NCI-H1105 (cell line): ENCODE measurements around the gene STIMATE.

Source experiments
- DNase-seq: peaks from one replicate; lab custom pipeline; 2025; lab: John Stamatoyannopoulos, UW

Gene STIMATE

DNA sequence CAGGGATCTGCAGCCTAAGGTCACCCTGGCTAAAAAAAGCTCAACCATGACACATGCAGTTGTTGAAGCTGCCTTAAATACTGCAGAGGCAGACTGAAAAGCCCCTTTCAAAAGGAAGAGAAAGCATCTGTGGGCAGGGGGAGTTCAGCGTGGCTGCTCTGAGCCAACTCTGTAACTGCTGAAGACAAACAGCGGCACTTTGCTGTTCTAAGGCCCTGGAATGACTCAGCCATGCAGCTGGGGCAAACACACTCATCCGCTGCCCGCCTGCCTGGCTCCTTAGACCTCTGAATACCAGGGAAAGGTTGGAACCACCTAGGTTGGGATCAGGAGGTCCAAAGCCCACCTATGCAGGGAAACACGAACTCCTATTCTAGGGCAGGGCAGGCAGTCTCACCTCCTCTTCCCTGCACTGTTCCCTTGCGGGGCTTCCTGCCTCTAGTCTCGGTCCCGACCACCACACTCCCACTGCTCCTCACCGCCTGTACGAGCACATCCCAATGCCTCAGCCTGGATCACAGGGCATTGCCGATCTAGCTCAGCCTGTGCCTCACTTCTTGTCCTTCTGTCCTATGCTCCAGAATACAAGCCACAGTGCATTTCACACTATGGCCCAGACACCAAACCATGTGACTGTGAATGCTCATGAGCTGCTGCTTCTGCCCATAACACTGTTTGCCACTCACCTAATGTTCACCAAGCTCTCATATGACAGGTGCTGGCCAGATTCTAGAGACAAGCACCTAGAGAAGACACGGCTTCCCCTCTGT, 56.0 kb downstream of the STIMATE start:
- DNase-seq = no peak

DNA sequence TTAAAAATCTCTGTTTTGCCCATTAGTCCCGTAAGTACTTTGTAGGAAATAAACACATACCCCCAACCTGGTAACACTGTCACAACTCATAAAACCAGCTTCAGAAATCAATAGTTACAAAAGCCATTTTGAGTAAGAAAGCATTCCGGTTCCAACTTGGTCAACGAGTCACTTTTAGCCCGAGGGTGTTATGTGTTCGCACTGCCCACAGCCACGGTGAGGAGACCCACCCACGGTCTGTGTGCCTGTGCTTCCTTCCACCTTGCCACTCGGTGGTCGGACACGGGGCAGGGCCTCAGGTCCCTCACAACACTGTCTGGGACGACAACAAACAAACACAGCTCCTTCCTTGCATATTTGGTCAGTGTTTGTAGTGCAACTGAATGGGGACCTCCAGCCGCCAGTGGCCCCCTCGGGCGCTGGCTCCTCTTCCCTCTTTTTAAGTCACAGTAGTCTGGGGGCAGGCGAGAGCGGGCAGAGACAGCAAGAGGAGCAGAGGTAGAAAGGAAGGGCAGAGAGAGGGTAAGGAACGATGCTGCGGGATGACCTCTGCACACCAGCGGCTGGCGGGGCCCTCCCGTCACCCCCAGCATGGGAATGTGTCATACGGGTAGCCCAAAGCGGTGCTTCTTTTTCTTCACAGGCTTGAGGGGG, 57.3 kb downstream of the STIMATE start:
- no peak for DNase-seq

DNA sequence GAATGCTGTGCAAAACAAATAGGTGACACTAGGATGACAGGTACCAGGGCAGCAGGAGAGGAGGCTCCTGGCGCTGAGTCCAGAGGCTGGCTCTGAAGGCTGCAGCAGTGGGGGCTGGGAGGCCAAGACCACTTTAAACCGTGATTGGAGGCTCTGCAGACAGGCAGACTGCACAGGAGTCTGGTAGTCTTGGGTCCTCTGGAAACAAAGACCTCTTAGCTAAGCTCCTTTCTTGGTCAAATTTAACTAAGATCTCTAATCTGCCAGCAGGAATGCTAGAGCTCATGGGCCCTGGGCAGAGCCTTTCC, 58.1 kb downstream of the STIMATE start:
- DNase-seq = no peak

DNA sequence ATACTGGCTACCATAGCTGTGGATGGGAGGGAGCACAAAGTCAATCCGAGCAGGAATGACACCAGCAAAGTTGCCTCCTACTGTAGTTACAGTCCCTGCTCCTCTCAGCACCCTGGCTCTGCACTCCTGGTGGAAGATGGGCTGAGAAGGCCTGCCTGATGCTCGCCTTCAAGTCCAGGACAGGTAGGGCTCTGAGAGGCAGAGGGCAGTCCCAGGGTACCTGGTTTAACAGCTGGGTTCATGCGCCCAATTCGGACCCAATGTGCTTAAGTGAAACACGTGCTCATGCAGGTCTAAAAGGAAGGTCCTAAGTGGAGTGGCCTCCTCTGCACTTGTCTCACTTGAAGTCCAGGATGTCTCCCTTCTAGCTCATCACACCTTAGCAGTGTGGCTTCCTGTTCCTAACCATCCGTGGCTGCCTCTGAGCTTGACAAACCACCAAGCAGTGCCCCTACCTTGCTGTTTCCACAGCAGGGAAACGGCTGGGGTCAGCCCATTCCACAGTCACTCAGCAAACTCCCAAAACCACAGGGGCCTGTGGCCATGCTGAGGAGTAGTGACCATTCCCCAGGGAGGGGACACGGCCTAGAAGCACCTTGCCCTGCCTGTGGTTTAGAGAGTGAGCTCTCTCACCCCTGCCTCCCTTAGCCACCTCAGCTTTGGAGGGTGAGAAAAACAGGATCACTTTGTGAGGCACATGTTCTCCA, 58.6 kb downstream of the STIMATE start:
- no peak for DNase-seq

DNA sequence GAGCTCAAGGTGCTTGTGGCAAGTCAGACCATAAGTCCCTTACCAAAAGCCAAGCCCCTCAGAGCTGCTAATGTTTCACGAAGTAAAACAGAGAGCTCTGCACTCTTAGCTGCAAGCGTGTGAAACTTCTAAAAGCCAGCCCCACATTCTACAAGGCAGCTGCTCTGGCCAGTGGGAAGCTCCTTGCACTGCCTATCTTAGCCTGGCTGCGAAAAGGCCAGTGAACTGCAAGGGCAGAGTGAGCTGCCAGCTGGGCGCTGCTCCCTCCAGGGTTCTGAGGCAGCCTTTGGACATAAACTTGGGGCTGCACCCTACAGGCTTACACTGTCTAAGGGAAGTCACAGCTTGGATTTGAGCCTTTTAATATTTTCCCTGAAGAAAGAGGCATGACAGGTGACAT, 60.4 kb downstream of the STIMATE start:
- no peak for DNase-seq

DNA sequence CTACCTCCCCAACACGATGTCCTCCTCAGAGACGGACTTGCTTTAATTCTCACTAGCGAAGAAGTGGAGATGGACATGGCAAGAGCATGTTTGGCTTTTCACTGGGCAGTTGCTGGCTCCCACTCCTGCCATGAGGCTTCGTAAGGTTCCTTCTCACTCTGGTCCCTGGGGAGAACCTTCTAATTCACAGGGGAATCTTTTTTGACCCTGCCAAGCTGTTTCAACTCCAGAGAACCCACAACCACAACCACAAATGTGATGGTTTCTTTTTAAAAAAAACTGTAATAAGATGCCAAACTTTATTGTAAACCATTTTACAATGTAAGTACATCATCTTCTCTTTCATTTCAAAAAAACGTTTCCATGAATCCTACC, 60.9 kb downstream of the STIMATE start:
- no peak for DNase-seq

DNA sequence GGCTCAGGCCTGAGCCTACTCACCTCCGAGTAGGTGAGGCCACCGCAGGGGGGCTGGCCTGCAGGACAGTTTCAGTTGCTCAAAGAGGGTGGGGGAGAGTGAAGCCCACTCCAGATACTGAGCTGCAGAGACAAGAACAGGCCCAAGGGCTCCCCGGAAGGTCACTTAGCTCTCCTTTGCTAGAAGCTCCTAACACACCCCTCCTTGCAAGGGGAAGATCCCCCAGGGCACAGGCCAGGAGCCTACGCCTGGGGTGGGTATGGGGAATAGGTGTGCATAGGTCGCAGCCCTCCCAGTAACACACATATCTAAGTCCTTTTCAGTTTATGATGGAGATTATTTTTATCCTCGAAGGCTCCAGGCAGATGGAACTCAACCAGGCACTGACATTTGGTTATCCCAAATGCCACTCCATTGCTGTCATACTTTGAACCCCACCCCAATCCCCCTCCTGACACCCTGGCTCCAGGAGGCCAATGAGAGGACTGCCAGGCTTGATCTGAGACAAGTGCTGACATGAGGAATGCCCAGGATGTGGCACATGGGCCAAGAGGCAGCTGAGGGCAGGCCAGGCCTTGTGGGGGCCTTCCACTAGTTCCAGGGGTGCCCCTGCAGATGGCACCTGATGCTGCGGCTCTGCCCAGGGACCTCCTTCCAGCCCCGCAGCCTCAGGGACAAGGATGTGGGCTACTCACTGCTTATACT, 61.4 kb downstream of the STIMATE start:
- no peak for DNase-seq

DNA sequence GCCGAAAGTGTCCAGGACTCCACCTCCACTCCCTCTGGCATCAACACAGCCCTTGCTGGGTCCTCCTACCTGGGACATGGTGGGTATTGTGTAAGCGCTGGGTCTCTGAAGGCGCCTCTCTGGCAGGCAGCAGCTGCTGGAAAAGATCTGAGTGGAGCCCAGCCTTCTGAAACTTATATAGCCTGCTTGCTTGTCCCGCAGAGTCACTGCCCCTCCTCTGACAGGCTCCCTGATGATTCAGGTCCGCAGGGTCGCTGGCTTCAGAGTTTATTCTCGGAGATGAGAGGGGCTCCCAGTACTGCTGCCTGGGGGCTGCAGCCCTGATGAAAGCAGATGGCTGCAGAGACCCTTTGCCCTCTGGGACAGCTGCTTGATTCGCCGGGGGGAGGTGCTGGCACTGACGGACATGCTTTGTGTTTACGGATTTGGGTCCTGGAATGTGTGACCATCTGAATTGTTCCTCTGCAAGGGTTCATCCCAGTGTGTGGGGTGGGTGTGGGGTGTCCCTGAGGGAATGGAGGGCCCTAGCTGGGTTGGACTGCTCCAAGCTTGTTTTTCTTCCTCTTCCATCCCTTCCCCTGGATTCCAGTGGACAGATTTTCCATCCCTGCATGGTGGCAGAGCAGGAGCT, 62.4 kb downstream of the STIMATE start, which contains the start of gene MUSTN1:
TSS of gene MUSTN1 (minus strand) at position 149 of the 631 bp plus-strand sequence. CDS start at position 78, 71 bp downstream.
- DNase-seq = no peak

DNA sequence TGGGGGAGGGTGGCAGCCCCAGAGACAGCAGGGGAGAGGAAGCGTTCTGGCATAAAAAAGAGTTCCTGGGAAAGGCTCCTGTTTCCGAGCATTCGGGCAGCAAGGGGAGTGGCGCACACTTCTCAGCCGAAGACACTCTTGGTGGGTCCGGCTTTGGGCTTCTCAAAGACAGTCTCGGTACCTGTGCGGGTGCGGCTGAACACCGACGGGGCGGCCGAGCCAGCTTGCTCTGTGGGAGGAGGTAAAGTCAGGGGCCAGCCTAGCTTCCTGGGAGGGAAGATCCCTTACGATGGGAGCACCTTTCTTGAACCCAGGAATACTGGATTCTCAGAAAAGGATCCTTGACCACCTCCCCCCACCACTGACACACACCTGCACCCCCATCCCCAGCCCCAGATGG, 64.1 kb downstream of the STIMATE start:
- no peak for DNase-seq

DNA sequence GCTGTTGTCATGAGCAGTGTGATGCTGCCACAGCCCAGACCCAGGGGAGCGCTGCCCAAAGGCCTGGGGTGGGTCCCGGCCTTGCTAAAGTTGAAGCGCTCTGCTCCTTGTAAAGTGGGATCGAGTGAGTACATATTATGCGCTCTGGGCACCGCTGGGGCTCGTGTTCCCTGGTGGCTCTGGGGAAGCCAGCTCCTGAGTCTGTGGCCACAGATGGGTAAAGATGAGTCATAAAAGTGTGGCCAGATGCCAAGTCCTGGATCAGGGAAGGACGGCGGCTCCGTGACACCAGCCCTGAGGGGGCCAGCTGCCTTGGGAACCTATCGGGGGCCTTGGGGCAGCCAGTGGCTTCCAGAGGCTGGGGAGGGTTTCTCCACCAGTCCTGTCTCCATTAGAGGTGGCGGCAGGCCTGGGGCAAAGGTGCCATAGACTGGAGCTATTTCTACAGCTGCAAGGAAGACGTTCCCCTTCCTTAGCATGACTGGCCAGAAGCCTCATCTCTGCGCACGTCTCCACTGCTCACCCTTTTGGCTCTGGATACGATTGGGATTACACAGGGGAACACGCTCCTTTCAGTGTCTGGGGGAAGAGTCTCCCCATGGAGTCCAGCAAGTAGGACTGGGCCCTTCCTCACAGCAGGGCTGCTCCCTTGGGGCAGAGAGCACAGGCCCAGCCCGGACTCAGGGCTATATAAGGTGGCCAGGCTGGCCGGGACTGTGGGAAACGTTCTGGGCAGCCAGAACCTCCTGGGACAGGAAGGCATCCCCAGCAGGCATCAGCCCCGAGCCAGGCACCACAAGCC, 65.6 kb downstream of the STIMATE start:
- peak; percentile 7 for DNase-seq

DNA sequence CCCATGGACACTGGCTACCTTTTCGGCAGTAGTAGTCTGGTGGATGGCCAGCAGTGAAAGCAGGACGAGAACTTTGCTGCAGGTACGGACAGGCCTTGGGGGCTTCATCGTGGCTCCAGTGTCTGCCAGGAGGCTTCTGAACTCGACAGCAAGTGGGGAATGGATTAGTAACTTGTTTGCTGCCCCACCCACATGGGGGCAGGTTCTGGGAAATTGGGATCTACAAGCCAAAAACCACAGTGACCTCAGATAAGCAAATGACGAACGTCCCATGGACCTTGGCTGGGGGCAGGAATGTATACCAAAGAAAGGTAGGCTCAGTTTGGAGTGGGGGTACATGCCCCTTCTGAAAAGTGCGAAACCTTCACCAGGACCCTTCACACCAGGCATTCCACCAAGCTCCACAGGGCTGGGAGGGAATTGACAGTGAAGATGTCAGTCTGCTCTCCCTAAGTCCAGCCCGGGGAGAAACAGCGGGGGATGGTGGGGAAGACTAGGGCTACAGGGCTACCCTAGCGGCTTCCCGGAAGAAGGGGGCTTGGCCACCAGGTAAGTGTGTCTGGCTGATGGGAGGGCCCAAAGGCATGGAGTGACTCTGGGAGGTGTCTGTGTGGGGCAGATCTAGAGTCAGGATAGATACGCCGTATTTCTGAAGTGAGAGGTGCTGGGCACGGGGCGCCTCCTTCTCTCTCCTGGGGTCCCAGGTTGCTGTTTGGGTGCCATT, 66.7 kb downstream of the STIMATE start, which contains the start of gene ITIH4:
TSS of gene ITIH4 (minus strand) at position 138 of the 724 bp plus-strand sequence. CDS start at position 108, 30 bp downstream.
- no peak for DNase-seq

DNA sequence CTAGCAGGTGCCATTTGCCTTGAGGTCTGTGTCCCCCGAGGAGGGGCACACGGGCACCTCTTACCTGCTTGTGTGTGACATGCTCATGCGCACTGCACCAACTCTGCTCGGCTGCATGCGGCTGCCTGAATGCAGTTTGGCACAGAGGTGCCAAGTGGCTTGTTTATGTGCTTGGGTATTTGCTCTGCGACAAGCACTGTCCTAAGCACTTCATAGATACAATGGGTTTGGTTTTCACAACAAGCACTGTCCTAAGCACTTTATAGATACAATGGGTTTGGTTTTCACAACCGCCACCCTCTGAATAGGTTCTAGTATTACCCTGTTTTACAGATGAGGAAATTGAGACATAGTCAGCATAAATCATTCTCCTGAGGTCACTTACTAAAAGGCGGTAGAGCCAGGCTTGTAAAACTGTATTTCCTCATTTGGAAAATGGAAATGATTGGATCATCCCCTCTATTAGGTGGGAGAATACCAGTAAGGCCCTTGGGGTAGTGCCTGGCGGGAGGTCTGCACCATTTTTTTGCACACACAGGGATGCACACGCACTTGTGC, 67.4 kb downstream of the STIMATE start:
- no peak for DNase-seq

DNA sequence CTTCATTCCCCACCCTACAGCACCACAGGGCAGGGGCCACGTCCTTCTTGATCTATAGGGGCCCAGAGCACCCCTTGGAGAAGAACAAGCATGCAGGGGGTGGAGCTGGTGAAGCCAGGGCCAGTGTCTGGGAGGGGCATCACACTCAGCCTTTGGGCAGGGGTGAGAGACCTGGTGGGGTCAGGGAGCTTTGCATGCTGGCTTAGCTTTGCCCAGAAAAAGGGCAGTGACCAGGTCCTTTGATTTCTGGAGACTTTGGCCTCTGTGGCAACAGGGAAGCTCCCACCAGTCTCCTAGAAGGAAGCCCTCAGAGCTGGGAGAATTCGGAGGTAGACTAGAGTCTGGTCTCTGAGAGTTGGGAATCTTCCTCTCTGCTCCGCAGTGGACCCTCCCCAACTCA, 67.9 kb downstream of the STIMATE start:
- DNase-seq = no peak

DNA sequence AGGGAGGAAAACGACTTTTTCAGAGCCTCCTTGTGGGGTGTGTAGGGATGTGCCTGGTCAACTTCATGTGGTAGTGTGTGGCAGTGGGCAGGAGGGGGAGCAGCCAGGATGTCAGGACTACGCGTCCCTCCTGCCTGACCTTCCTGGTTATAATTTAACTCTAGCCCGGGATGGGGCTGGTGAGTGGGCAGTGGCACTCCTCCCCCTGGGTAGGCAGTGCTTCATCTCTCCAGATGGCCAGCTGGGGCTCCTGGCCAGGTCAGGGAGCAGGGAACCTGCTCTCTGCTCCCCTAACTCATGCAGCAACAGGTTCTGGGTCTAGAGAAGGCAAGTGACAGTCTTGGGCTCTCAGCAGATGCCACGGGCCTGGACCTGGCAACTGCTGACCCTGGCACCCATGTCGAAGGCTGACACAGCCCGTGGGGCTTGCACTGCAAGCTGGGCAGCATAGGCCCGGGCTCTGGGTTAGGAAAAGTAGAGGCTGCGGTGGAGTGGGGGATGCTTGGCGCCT, 69.4 kb downstream of the STIMATE start:
- no peak for DNase-seq

DNA sequence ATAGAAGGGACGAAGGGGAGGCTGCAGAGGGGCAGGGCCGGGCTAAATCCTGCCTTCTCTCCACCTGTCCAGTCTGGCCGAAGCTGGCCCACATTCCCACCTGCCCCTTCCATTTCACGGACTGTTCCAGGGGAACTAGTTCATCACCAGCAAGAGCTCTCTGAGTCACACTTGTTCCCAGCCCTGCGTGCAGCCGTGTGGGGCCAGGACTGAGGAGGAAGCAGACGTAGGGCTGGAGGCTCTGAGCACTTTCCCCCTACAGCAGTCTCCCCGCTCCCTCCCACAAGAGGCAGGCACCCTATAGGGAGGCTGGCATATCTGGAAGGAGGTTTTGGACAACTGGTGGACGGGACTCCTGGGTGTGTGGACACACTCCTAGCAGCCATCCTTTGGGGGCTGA, 69.9 kb downstream of the STIMATE start:
- no peak for DNase-seq

DNA sequence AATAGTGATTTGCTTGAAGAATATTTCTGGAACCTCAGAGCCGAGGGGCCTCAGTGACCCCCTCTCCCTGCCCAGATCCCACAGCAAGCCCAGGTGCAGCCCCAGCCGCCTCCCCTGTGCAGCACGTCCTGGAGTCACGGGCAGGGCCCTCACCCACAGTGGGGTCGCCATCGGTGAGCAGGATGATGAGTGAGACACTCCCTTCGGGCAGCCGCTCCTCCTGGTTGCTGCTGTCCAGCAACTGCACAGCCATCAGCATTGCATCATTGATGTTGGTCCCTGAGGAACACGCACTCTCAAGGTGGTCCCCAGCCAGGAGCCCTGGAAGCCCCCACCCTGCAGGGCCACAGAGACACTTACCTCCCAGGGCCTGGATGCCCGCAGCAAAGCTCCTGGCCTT, 73.3 kb downstream of the STIMATE start:
- DNase-seq = no peak

DNA sequence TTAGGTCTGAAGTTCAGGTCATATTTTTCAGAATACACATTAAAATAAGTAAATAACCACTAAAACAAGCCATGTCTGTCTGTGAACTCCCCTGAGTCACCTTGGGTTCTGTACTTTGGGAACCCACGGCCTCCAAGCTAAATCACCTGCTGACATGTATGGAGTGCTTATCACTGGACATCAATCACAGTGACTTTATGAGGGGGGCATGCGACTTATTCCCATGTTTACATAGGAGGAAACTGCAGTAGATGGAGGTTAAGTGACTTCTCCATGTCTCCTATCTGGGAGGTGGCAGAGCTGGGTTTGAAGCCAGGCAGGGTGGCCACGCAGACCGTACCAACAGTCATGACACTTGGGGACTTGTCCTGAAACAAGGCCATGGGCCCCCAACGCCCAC, 75.0 kb downstream of the STIMATE start:
- DNase-seq = no peak

DNA sequence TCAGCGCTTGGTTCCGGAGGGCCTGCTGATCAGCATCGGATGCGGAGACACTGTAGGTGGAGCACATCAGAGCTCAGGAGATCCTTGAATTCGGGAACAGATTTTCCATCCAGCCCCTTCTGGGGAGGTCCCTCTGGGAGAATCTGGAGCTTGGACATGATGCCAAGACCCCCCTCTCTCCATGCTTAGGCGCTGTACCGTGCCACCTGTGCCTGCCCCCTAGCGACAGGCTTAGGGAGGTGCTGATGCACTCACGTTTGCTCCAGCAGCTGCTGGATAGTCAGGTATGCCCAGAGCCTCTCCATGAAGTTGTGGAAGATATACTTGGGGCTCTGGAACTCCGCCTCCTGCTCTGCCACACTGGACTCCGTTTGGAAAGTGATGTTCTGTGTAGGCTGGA, 76.6 kb downstream of the STIMATE start:
- DNase-seq = no peak

DNA sequence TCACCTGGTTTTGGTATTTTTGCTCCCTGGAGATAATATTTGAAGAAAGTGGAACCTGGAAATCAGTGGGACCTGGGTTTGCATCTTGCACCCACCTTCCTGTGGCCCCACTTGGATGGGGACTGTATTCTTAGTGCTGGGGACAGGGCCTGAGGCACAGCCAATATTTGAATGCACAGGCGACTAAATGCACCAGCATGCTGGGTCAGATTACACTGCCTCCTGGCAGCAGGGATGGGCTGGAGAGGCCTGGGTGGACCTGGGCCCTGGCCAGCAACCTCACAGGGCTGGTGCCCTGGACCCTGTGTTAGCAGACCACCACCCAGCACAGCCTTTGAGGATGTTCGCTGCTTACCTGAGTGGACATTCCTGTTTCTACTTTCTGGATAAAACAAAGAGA, 77.4 kb downstream of the STIMATE start:
- DNase-seq = no peak

DNA sequence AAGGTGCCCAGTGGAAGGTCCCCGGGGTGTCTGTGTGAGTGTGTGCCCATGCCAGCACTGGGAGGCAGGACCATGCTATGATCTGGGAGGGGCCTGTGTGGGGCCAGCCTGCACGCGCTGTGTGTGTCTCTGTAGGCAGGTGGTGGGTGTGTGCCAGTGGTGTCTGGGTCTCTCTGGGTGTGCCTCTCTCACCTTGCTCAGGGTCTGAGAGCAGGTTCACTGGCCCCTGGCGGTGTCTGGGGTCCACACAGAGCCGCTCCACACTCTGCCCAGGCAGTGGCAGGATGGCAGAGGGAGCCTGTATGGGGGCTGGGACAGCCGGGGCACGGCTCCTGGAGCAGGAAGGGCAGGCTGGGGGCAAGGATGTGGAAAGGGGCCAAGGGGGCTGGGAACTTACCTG, 79.5 kb downstream of the STIMATE start:
- no peak for DNase-seq
